IPS-18c (cell line): ENCODE results near the gene LARGE1.
A peak's percentile ranks its signal among the peaks of the same experiment; 100 is the strongest.

Experiments used
- H3K4me3 ChIP-seq: 2 replicates; pipeline ENCODE4 v1.7.0; 2013; ENCODE audit warnings: low read depth, mild to moderate bottlenecking, low read length, moderate library complexity; ENCODE audit not compliant: insufficient read depth
- H3K9me3 ChIP-seq: one replicate; pipeline ENCODE4 v1.6.1; 2013; ENCODE audit warnings: mild to moderate bottlenecking, low read length, moderate library complexity; ENCODE audit not compliant: control insufficient read depth, insufficient read depth

Gene LARGE1

DNA sequence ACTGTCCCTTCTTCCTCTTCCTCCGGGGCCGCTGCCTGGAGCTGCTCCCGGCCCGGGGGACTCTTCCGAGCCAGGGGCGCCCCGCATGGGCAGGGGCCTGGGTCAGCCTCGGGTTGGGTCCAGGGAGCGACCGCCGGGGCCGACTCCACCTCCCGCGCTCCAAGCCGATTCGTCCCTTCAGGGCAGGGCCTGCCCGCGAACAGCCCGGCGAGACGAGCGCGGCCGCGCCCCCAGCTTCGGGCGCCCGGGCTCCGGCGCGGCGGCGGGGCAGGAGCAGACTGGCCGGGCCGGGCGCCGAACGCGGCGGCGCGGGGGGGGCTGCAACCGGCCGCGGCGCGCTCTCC lies at the start of gene LARGE1:
Gene LARGE1, minus strand, starts transcription at position 280 of the 344 bp plus-strand sequence.
- peak within 1 kb of the TSS; percentile 90 for H3K4me3 ChIP-seq

DNA sequence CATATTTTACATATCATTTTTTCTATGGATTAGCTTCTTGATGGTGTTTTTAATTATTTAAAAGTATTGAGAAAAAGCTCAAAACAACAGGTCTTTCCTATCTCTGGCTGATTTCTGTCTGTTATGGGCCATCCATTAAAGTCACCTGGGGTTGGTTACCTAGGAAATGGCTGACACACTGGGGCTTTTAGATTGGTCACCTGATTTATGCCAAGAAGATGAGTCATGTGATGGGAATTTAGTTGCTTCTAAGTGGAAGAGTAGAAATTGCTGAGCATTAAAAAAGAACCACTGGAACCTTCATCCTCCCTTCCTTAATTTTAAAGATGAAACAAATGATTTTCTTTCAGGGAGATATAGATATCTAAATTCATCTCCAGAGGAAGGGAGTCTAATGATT lies 48.8 kb upstream of the LARGE1 start:
- no peaks in the 10 kb centered on the region for H3K9me3 ChIP-seq

More for the DNA sequence above, at the start of gene LARGE1:
- H3K9me3 ChIP-seq: no peaks in the 10 kb centered on the region

DNA sequence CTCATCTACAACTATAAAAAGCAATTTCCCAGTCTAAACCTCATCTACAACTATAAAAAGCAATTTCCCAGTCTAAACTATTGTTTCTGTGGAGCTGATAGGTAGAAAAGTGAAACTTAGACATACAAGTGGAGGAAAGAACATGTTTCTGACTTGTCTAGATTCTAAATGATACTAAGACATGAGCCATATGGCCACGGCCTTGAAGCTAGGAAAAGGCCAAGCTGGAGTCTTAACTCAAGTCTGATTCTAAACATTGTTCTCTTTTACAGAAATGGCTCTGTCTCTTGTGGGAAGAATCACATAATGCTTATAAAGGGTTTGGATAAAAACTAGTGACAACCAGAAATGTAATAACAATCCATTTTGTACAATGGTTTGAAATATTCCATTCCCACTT lies 43.8 kb upstream of the LARGE1 start:
- Histone ChIP-seq H3K4me3 (no peak overlapping the region), H3K9me3 (no peaks in the 10 kb centered on the region)

More for the DNA sequence above, 48.8 kb upstream of the LARGE1 start:
- H3K4me3 ChIP-seq: no peak overlapping the region

DNA sequence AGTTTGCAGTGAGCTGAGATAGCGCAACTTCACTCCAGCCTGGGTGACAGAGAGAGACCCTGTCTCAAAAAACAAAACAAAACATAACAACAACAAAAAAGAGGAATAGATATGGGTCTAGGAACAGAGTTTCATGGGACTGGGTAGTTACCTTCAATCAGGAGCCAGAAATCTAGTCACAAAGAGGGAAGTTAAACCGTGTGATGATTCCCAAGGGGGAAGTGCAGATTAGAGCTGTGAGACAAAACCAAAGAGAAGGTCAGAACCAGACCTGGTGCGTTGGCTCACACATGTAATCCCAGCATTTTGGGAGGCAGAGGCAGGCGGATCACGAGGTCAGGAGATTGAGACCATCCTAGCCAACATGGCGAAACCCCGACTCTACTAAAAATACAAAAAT lies 42.1 kb upstream of the LARGE1 start:
- Histone ChIP-seq H3K4me3 (no peak overlapping the region), H3K9me3 (no peaks in the 10 kb centered on the region)

DNA sequence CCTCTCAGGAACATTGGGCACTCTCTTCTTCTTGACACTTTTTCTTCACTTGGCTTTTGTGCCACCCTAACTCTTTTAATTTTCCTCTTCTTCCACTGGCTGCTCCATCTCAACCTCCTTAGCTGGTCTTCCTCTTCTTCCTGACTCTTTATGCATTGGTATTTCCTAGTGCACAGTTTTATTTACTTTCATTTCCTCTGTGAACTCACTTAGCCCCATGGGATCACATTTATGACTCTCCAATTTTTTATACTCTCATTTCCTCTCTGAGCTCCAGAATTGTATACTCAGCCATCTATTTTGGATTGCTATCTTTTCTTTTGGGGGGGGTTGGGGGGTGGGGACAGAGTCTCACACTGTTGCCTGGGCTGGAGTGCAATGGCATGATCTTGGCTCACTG lies 38.5 kb upstream of the LARGE1 start:
- no peak overlapping the region for H3K4me3 ChIP-seq
- no peaks in the 10 kb centered on the region for H3K9me3 ChIP-seq

DNA sequence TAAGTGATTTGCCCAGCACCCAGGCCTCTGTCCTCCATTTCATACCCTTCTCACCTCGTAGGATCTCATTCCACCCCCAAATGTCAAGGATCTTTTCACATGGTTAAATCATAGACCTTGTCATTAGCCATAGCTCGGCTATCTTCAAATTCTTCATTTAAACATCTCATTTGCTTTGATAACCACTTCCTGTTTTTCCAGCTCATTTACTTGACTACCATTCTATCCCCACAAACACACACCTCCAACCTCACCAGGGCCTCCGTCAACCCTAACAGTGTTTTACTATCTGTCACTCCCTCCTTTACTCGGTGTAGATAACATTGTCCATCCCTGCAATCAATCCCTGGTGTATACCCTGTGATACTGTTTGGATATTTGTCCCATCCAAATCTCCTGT lies 36.8 kb upstream of the LARGE1 start:
- Histone ChIP-seq H3K4me3 (no peak overlapping the region), H3K9me3 (no peaks in the 10 kb centered on the region)

DNA sequence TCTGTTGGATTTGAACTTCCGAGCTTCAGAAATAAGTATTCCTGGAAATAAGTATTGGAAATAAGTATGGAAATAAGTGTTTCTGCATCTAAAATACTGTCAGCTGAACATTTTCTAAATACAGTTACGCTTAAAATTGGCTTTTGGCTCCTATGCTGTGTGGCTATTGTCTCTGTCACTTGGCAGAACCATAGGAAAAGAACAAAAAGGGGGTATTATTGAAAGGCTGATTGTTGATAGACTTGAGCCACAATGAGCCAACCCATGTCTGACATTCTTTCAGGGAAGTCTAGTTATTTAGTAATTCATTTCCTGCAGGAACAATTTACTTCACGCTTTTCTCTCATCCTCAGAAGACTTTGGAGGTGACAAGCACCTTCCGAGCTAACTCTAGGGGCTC lies 32.5 kb upstream of the LARGE1 start:
- Histone ChIP-seq H3K9me3 (no peaks in the 10 kb centered on the region), H3K4me3 (no peak overlapping the region)

DNA sequence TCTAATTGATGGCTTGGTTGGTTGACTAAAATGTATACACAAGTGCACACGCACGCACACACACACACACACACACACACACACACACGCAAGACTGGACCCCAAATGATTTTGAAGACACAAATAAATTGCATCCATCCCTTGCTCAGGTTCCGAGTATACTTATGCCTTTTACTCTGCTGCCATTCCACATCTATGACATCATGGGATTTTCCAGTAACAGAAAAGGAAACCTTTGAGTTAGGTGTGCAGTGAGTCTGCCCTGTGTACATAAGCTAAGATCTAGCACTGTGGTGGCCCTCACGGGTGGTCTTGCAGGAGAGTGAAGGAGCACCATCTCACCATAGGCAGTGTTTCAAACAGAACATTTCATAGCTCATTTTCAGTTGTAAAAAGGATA lies 20.5 kb upstream of the LARGE1 start:
- no peak overlapping the region for H3K4me3 ChIP-seq
- H3K9me3 ChIP-seq: no peaks in the 10 kb centered on the region

DNA sequence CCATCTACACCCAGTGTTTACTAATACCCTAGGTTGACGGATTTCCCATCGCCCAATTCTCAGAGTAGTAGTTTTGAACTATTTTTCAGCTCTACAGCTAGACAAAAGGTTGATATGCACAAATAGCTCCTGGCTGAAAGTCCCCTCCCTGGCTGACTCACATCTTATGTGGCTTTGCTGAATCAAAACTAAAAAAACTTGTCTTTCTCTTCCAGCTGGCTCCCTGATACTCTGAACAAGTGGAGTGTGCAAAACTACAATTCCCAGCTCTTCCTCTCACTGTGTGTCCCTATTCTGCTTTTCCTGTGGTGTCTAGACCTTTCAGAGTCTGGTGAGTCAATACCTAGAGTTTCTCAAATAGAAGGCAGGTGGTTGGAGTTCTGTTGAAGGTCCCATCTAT lies 12.7 kb upstream of the LARGE1 start:
- H3K4me3 ChIP-seq: no peak overlapping the region
- no peaks in the 10 kb centered on the region for H3K9me3 ChIP-seq

DNA sequence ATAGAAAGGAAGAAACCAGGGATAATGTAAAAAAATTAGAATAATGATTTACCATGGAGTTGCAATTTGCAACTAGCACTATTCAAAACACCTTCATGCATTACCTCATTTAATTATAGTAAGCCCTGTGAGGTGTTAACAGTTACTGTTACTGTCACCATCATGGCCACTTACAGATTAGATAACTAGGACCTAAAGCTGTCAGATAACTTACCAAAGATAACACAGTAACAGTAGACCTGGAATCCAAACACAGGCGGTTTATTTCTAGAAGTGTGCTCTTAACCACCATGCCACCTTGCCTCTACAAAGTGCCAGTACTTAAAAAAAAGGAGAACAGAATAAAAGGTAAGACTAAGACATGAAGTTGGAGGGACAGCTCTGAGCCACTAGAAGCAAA lies 11.1 kb upstream of the LARGE1 start:
- Histone ChIP-seq H3K4me3 (no peak overlapping the region), H3K9me3 (no peaks in the 10 kb centered on the region)

DNA sequence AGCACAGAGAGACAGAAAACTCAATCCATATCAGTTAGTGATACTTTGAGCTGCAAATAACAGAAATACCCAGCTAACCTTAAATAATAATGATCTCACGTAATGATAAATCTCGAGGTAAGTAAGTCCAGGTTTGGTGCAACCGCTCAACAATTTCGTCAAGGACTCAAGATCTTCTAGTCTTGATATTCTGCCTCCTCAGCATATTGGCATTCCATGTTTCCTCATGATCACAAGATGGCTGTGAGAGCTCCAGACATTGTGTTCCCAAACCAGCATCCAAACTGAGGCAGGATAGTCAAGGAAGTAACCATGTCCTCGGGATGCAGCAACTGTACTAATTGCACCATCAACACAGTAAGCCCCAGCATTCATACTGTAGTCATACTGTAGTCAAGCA lies 7.5 kb upstream of the LARGE1 start:
- Histone ChIP-seq H3K9me3 (no peaks in the 10 kb centered on the region), H3K4me3 (no peak overlapping the region)

DNA sequence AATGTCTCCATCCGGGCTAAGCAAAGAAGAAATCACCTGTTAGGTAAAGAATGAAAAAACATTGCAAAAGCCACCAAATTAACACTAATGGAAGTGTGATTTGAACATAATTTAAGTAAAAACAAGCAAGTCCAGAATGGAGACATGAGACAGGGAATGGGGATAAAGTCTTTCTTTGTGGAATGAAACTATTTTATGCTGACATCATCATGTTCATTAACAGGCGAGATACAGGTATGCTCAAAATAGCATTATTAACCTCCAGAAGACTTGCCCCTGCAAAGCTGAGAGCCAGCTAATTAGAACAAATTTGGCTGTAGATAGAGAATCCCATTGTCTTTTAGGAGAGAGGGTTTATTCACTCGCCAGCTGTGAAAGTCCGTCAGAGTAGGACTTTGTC lies 4.9 kb upstream of the LARGE1 start:
- no peak overlapping the region for H3K4me3 ChIP-seq
- H3K9me3 ChIP-seq: no peaks in the 10 kb centered on the region

DNA sequence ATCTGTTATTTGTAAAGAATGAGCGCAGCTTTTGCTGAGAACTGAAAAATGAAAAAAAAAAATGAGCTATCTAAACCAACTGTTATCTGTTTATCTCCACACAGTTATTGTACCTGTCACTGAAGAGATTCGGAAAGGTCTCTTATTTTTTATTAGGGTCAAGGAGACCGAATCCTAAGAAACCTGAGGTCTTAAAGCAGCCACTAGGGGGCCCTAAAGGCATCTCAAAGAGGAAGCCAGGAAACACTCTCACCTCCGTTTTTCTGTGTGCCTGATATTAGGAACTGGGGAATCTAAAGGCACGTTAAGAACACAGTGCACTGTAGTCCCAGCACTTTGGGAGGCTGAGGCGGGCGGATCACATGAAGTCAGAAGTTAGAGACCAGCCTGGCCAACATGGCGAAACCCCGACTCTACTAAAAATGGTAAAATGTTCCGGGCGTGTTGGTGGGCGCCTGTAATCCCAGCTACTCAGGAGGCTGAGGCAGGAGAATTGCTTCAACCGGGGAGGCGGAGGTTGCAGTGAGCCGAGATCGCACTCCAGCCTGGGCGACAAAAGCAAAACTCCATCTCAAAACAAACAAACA lies 3.5 kb upstream of the LARGE1 start:
- no peak overlapping the region for H3K4me3 ChIP-seq

DNA sequence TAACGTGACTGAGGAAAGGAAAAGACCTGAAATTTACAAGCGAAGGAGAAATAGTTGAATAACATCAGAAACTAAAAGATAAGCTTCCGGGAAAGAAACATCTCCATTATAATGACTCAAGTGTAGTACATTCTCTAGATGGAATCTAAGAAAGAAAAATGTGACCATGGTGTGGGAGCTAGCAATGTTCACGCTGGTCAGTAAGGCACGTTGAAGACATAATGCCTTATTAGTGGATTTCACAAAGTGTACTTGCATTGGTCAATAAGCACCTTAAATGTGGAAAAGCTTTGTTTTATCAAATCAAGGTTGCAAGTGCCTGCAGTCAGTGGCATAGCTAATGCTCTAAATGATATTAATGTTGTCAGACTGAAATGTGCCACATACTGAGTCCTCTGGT lies 2.8 kb upstream of the LARGE1 start:
- no peaks in the 10 kb centered on the region for H3K9me3 ChIP-seq
- peak overlapping the region; percentile 90; the same call in 1 of the 2 replicates for H3K4me3 ChIP-seq

More for the DNA sequence above, 3.5 kb upstream of the LARGE1 start:
- H3K9me3 ChIP-seq: no peaks in the 10 kb centered on the region

DNA sequence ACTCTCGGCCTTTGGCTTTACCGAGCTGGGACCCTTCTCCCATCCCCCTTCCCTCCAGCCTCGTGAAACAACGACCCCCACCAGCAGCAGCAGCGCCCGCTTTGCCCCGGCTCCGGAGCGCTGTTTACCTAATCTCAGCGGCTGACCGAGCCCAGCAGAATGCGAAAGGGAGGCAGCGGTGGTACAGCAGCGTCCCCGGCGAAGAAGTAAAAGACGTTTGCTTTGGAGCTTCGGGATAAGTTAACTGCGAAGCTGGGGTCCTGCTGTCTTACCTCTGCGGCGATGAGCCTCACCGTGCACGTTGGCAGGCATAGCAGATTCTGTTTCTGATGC lies 2.0 kb upstream of the LARGE1 start:
- H3K4me3 ChIP-seq: peak overlapping the region; percentile 90
- H3K9me3 ChIP-seq: no peaks in the 10 kb centered on the region

DNA sequence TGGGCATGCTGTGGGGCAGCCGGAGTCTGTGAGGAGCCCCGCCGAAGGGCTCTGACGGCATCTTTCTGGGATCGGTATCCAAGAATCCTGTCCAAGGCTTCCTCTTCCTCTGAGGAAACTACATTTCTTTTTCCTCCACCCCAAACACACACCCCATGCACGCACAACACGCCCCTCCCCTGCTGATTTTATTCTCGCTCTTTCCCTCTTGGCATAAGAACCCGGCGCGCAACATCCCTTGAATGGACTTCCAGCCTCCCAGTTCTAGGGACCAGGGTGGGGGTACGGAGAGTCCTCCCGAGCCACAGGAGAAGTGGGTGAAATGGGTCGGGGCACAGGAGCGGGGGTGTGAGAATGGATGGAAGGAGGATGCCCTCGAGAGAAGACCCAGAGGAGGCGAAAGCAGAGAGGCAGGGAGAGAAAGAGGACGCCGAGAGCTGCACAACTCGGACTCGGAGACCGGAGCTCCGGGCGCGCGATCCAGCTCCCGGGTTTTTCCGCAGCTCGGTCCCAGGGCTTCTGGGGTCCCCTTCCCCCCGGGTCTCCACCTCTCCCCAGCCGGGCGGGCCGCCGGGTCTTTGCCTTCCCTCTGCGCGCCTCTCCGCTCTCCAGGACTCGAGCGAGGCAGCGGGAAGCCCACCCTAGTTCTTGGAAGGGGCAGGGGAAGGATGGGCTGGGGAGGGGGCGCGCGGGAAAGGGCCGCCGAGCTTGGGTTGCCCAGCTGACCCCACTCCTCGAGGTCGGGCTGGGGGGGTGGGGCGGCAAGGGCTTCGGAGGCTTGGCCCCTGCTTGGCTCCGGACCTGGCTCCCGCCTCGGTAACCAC lies 1.5 kb upstream of the LARGE1 start:
- peak overlapping the region; percentile 90 for H3K4me3 ChIP-seq
- no peaks in the 10 kb centered on the region for H3K9me3 ChIP-seq

DNA sequence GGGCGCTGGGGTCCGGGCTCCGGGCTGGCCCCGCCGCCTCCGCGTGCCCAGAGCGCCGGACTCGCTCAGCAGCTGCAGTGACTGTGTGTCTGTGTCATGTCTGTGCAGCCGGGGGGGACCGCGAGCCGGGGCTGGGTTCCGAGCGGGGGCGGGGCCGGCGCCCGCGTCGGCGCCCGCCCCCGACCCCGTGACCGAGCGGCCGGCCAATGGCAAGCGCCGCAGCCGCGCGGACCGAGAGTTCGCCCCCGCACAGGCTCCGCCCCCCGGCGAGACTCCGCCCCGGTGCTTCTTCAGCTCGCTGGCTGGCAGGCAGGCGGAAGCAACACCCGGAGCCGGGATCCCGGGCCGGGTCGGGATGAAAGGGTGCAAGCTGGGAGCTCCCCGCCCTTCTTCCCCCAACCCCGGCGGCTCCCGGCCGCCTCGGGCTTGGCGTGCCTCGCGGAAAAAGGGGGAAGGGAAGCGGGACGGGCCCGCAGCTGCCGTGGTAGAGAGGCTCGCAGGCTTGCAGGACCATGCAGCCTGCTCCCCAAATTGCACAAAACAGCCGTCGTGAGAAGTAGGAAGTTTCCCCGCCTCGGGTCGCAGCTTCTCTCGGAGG lies 750 bp upstream of the LARGE1 start:
- Histone ChIP-seq H3K9me3 (no peaks in the 10 kb centered on the region), H3K4me3 (peak overlapping the region; percentile 90)

DNA sequence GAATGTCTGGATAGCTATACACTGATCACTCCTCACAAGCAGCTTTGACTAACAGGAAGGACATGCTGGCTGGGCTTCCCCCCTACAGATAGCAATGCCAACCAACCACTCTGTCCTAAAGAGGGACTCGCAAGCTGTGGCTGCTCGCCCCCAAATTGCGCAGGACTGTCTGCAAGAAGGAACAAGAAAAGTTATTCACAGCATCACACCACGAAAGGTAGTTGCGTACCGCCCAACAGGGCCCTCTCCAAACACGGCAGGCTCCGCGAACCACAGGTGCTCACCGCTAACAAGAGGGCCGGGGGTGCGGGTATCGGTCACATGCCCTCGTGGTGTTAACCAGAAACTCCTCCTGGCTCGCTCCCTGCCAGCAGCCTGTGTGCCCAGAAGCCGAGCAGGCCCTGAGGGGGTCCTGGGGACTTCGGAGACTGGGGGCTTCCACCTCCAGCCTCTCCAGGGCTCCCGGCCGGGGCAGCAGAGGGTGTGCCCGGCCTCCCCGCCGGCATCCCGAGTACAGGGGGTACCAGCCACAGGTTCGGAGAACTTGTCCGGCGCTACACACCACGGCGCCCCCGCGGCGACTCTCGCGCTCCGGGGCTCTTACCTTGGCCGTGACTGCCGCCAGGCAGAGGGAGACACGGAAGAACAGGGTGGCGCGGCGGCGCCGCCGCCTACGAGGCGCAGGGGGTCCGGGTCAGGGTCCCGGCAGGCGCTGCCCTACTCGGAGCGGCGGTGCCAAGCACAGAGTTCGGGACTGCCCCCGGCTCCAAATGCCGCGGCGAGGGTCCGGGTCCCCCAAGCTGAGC lies 682 bp downstream of the LARGE1 start:
- peak overlapping the region; percentile 83 for H3K4me3 ChIP-seq

More for the DNA sequence above, 682 bp downstream of the LARGE1 start:
- no peaks in the 10 kb centered on the region for H3K9me3 ChIP-seq
